Jurkat, Clone E6-1 (cell line): ENCODE results near the gene C3orf62. TPM values are rescaled to one million over a fixed set of nuclear protein-coding genes. Genes with fewer than 3 reads are reported as not detected.
A peak's percentile ranks its signal among the peaks of the same experiment; 100 is the strongest.

Experiments used
- DNase-seq: peaks from one replicate; pipeline ENCODE4 v3.0.0-alpha.2; 2011; ENCODE audit warnings: low read depth, low spot score
- H3K4me3 ChIP-seq: 2 replicates; pipeline ENCODE4 v1.5.1; 2011; ENCODE audit warnings: mild to moderate bottlenecking, low read length, control low read depth, moderate library complexity
- polyA plus RNA-seq: library from polyadenylated mRNA; unstranded; fragments of >200 nt; gene quantifications from one replicate; pipeline ENCODE4 v1.2.1, GENCODE V29; 2012; ENCODE audit warnings: missing spikeins; ENCODE audit not compliant: insufficient read length, insufficient read depth

C3orf62 gene
- polyA plus RNA-seq = 9.1 TPM

DNA sequence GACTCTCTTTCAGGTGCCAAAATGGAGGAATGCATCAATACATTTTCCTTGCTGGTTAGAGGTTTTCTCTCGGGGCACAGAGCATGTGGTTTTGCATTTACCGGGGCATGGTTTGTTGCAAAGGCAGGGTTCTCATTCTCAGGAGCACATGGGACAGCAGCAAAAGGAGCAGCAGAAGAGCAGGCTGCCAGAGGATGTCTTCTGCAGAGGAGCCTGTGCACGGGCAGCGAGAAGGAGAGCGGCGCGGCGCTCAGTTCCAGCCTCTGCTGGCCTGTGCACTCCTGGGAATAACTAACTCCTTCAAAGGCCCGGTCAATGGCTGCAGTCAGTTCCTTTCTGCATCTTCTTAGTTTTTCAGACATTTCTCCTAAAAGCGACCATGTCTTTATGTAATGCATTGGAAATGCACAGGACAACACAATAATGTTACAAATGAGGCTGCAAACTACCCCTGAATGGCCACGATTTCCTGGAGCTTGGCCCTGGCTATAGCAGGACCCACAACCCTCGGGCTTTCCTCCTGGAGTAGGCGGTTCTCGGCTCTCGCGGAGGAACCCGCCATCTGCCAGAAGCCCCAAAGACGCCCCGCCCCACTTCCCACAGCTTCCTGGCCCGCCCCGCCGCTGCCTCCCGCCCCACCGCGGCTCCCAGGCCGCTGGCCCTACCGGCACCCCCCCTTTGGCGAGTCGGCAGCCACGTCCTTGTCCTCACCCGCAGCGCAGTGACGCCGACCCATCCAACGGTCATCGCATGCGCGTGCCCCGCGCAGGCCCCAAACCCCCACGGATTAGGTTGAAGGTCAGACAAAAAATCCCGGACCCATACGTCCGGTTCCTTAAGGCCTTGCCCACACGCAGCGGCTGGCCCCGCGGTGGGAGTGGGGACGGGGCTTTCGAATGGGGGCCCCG lies at the start of gene C3orf62:
TSS of gene C3orf62 (minus strand) at position 758 of the 908 bp plus-strand sequence. CDS start at position 398, 360 bp downstream.
- DNase-seq = no peak
- no peak within 1 kb of the TSS for H3K4me3 ChIP-seq

DNA sequence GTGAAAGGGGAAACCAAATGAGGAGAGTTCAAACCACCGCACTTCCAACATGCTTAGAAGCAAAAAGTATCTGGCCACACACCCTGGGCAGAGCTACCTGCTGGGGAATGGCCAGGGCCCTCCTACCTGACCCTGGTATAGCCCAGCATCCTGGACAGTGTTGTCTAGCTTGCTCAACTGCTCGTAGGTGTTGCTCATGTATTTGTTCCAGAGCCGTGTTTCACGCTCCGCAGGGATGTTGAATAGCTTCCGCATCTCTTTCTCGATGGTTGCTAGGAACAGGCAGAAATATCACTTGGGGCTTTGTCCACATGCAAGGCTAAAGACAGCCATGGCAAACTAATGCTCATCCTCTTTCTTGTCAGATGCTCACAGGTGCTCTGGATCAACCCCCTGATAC lies 47.7 kb upstream of the C3orf62 start:
- no peak for DNase-seq
- H3K4me3 ChIP-seq = no peak overlapping the region

DNA sequence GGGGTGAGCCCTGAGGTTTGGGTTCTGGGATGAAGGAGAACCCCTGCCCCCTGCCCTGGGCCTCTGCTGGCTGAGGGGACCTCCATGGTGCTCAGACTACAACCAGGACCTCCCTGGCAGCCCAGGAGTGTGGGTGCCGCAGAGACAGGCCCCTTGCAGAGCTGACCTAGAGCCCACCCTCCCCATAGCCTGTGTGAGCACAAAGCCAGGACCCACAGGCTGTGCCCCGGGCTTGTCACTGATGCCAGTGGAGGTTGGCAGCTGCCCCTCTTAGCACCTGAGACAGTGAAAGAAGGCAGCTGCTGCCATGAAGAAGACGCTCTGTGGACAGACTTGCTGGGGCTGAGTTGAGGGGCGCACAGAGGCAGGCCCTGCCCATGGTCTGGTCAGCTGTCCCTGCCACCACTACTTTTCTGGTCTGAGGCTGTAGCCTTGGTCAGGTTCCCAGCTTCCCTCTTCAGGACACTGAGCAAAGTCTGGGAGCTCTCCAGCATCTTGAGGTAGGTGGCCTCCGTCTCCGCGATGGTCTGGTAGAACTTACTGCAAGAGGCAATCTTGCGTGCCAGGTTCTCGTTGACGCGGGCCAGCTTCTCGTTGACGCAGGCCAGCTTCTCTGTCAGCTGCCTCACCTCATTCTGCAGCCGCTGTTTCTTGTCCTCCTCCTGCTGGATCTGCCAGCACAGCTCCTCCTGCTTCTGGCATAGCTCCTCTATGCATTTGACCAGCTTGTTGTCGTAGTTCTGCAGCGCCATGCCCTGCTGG lies 39.8 kb upstream of the C3orf62 start:
- no peak overlapping the region for H3K4me3 ChIP-seq
- DNase-seq = no peak

DNA sequence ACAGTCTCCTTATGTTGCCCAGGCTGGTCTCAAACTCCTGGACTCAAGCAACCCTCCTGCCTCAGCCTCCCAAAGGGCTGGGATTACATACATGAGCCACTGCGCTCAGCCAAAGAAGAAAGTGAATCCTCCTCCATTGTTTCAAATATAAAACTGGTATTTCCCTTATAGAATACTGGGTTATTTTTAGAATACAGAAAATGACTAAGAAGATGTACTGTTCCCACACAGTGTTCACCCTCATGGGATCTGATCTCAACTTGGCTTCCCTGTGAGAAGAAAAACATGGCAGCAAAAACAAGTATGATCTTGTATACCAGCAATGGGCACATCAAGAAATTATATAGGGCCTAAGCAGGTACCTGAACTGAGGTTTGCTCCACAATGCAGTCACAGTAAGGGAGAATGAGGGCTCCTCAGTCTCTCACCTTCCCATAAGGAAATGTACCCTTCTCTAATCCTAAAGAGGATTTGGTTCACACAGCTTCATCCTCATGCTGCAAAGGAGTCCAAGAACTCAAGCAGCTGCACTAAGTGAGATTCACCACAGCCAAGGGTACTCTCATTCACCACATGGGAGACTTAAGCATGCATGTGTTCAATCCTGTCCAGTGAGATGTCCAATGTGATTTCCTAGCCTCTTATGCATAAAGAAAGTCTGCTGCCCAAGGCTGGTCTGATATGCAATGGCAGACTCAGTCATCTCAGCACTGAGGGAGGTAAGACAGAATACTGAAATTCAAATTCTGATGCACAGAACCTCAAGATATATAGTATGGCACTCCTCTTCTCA lies 37.1 kb upstream of the C3orf62 start:
- H3K4me3 ChIP-seq = no peak overlapping the region
- DNase-seq = no peak

DNA sequence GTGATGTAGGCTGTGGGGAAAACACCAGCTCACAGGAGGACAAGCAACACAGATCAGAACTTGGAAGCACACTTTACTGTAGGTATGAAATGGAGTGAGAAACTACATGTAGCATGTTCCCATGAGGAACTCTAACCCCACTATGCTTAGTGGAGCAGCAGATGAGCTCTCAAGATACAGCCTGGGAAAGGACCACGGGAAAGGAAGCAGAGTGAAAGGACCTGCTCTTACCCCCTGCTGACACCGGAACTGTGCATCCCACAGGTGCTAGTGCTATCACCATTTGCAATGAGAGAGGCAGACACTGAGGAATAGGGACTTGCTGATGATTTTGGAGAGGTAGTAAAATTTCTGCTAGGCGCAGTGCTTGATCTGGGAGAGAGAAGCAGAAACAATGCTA lies 34.3 kb upstream of the C3orf62 start:
- no peak for DNase-seq
- no peak overlapping the region for H3K4me3 ChIP-seq

DNA sequence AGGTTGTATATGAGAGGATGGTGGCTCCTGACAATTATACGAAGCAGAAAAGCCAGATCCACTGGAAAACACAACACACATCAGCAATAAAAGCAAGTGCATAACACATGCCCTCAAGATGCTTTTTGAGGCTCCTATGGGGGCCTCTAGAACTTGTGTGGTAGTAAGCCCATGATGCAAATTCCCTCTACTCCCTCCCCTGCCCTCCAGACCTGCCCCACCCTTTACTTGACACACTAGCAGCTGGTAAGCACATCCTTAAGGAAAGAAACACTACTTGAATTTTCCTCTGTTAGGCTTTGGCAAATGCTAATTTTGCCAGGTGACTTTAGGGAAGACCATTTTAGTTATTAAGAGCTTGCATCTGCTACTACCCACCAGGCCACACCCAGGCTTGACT lies 33.6 kb upstream of the C3orf62 start:
- DNase-seq = no peak
- H3K4me3 ChIP-seq = no peak overlapping the region

DNA sequence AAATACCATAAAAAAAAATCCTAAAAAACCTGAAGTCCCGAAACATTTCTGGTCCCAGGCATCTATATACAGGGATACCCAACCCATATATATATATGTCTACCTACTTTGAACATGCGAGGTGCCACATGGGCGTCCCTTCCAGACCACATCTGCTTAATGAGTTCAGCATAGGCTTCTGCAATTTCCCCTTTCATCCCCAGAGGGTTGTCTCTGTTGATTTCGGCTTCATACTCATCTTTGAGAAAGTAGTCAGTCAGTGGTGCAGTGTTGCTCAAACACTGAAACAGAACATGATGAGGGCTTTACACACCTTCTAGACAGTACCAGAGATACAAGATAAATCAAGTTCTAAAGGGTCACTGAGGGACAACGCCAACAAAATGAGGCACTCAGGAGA lies 28.6 kb upstream of the C3orf62 start:
- no peak overlapping the region for H3K4me3 ChIP-seq

DNA sequence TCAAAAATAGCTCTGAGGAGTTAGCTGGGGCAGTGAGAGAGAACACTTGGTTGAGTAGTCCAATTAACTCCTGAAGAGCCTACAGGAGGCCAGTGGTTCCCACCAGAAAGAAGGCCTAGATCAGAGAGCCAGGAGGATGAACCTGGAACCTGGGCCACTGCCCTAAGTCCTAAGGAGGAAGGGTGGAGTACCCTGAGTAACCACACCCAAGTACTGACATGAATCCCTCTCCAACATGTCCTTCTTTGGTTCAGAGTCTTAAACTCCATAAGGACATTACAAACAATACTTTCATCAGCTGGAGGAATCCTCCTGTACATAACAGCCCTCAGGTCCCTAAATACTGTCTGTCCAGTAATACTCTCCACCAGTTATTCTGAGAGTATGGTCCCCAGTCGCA lies 25.6 kb upstream of the C3orf62 start:
- no peak for DNase-seq
- no peak overlapping the region for H3K4me3 ChIP-seq

More for the DNA sequence above, 28.6 kb upstream of the C3orf62 start:
- no peak for DNase-seq

DNA sequence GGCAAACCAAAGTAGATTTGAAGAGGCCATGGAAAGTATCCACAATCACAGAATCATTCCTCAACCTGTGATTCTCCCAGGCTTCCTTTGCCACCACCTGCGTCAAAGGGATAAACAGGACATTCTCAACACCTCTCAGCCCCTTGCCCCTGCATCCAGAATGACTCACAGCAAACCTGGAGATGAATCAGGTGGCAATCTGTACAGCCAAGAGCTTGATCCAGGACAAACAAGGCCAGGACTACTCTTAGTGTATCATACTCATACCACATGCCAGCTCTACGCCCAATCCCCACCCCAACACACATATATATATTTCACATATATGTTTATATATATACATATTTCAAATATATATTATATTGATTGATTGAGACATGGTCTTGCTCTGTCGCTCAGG lies 23.6 kb upstream of the C3orf62 start:
- no peak for DNase-seq
- H3K4me3 ChIP-seq = no peak overlapping the region

DNA sequence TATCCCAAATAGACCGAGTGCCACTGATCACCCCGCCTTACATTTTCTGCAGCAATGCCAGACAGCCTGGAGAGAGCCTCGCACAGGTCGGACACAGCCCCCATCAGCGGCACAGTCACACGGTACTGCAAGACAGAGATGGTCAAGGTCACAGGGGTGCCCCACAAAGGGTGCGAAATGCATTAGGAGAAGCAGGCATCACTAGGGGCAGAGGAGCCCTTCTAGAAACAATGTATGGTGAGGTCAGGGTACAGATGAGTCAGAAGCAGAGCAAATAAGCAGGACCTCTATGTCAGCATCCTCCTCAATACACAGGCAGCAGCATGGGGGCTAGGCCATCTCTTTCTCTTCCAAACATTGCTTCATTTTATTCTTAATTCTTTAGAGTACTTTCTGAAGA lies 21.5 kb upstream of the C3orf62 start:
- DNase-seq = no peak
- no peak overlapping the region for H3K4me3 ChIP-seq

DNA sequence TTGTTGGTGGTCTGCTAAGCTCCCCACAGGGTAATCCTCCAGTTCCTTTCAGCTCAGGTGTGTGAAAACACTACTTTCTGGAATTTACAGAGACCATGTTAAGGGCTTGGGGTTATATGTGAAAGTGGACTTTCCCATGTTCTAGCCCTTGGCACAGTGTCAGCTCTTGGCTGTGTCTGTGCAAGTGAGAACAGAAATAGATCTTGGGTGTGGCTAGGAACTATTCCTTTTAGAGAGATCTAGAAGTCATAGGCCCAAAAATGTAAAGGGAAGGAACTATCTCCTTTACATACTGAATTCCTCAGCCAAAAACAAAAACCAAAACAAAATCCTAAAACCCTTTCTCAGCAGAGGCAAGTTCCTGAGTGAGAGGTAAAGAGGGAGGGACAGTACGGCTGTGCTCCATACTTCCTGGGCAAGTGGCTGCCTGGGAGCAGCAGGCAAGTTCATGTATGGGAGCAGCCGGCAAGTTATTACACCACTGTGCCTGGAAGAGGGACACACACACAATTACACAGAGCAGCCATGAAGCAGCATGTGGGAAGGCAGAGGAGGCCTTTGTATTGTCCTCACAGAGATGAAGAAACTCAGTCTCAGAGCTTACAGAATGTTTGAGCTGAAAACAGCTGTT lies 19.9 kb upstream of the C3orf62 start:
- DNase-seq = no peak
- no peak overlapping the region for H3K4me3 ChIP-seq

DNA sequence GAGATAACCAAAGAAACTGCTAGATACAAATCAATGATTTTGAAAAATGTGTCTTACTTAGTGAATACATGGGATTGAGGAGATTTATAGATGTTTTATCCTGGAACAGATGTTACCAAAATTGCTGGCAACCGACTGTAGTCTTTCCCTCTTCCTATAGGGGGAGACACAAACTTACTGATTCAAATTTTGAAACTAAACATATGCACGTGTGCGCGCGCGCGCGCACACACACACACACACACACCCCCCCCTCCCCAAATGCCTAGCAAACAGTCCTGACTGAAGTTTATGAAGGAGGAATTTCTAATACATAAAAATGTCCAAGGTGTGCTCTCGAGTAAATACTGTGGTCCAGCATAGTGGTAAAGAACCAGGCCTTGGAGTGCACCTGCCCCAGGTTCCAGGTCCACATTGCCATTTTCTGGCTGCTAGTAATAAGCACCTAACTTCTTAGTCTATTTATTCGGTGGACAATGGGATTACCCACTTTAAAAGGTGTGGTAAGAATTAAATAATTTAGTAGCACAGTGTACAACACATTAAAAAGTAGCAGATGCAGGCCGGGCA lies 18.5 kb upstream of the C3orf62 start:
- H3K4me3 ChIP-seq = no peak overlapping the region
- peak; percentile 30 for DNase-seq

DNA sequence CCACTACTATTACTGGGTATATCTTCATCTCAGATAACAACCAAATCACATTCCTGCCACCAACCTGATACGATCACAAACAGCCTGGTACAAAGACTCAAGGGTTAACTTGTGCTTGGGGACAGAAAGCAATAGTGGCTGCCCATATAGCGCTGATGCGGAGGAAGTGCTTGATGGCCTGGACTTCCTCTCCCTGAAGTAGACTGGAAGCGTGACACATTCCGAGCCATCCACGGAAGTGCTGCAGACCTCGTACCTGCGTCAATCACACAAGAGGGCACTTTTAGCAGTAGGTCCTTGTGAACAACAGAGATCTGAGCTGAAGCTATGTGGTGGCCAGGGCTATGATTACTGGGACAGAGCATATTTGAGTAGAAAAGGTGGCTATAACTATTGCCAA lies 17.3 kb upstream of the C3orf62 start:
- H3K4me3 ChIP-seq = no peak overlapping the region
- DNase-seq = no peak

DNA sequence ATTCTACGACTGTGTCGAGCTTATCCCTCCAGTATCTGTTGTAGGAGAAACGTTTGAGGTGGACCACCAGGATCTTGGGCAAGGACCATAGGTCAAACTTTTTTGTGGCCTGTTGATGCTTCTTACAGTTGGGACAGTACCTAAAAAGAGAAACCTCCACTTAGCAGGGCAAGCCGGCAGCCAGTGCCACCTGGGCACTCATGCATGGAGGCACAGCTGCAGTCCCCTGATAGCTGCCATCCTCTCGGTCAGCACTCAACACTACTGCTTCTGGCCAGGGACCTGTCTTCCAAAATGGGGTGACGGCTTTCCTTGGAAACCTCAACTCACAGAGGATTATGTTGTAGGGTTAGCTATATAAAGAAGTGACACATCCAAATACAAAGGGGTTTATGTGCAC lies 7.0 kb upstream of the C3orf62 start:
- no peak for DNase-seq
- H3K4me3 ChIP-seq = no peak overlapping the region

DNA sequence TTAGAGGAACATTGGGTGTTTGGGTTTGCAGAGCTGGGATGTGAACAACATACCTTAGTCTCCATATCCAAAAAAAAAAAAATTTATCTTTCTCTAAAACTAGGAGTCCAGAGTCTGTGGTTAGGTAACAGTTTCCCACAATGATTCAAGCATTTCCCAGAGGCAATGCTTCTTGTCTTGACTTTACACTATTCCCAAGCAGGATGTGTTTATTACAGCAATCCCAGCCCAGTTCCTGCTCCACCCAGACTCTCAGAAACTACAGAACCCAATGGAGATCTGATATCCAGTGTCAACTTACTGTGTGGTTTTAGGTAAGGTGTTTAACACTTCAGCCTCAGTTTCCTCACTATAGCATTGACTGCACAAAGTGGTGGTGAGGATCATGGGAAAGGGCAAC lies 2.3 kb upstream of the C3orf62 start:
- H3K4me3 ChIP-seq = no peak overlapping the region
- no peak for DNase-seq

DNA sequence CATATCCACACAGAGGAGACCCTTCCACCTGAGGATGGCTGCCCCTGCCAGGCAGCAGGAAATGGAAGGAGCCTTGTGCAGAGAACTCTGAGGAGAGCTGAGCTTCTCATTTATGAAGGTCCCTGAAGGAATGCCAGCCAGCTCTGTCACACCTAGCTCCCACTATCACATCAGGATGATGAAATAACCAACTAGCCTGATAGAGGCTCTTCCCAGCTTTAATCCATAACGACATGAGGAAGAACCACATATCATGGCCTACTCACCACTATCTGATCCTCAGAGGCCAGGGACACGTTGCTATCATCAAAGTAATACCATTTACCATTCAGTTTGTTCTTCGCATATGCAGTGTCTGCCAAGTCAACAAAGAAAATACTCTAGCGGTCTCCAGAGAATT lies 1.5 kb upstream of the C3orf62 start:
- H3K4me3 ChIP-seq = no peak overlapping the region
- DNase-seq = no peak

DNA sequence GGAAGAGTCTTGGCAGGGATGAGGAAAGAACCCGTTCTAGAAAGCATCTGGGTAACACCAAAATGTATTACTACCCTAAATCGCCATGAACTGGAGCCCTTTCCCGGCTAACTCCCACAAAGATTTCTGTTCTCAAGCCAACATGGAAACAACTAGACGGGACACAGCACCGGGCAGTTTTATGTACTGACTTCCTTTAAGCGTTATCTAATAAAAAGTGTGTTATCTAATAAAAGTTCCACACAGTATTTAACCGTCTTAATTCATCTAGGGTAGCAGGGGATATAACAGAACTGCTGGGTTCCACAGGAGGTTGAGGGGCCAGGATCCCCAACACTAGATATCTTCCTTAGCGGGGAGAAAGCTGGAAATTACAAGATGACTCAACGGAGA lies 347 bp upstream of the C3orf62 start:
- H3K4me3 ChIP-seq = no peak overlapping the region
- no peak for DNase-seq

DNA sequence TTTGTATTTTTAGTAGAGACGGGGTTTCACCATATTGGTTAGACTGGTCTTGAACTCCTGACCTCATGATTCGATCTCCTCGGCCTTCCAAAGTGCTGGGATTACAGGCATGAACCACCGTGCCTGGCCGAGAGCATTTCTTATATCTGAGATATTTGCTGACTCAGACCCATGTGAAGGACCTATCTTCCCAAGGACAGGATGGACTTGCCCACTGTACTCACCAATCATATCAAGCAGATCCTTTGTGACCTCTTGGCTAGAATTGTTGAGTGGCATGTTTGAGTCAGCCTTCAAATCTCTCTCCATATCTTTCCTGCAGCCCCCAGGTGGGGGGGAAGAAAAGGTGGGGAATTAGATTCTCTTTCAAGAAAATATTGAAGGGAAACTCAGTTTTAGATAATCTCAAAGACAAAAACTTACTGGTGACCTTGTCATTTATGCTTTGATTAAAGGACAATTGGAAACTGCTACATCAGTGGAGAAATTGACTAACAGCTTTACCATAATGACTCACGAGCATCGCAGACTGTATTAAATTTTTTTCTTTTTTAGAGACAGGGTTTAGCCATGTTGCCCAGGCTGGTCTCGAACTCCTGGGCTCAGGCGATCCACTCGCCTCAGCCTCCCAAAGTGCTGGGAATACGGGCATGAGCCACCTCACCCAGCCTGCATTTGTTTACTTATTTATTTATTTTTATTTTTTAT lies 3.1 kb downstream of the C3orf62 start:
- no peak for DNase-seq

More for the DNA sequence above, 3.1 kb downstream of the C3orf62 start:
- H3K4me3 ChIP-seq = no peak overlapping the region
